Measurements from ENCODE around the gene TNFRSF9.

The TNFRSF9 gene

GRCh38 chr1:7915826-7916500 is 24.7 kb downstream of the TNFRSF9 start:
- DNase-seq, result no peak

GRCh38 chr1:7912743-7913557 is 27.7 kb downstream of the TNFRSF9 start:
- DNase-seq, result no peak

DNA sequence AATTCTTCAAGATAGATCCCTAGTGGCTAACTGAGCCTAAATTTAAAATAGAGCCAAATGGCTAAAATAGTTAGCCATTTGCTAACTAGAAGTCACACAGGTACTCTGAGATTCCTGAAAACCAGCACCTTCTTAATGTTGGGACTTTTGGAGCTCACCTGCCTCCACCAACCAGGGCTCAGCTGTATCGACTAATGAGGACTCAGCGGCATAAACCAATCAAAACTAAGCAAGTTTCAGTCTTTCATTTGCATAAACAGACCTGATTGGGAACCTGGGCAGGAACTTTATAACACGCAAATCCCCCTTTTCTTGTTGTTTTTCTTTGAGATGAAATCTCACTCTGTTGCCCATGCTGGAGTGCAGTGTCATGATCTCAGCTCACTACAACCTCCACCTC is 28.5 kb downstream of the TNFRSF9 start:
- no peak for DNase-seq

GRCh38 chr1:7905262-7905661 is 35.4 kb downstream of the TNFRSF9 start:
- DNase-seq, result no peak

DNA sequence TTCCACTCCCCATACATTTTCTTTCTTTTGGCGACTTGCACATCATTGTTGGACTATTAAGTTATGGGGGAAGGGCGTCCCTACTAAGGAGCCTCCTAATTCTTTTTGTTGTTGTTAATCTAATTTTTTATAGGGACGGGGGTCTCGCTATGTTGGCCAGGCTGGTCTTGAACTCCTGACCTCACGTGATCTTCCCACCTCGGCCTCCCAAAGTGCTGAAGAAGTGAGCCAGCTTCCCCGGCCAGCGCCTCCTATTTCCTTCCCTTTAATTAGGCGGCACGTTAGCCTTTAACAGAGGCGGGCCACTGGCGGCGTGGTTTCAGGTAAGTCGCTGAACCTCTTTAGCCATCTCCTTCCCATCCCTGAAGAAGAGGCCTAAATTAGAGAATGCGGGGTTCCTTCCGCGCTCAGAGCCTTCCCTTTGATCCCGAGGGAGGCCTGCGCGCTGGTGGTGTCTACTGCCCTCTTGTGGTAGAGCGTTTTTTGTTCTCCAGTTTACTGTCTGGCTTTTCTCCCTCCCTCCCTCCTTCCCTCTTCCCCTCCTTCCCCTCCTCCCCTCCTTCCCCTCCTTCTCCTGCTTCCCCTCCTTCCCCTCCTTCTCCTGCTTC is 38.1 kb downstream of the TNFRSF9 start:
- peak; percentile 73 for DNase-seq

DNA sequence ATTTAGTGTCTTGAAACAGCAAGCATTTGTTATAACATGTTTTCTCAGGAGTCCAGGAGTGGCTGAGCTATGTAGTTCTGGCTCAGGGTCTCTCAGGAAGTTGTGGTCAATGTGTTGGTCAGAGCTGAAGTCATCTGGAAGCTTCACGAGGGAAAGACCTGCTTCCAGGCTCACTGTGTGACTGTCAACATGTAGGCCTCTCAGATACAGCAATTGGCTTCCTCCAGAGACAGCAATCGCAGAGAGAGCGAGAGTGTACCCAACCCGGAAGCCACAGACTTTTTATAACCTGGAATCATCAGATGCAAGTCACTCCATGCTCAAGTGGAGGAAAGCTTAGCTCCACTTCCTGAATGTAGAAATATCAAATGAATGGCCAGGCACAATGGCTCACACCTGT is 40.9 kb downstream of the TNFRSF9 start:
- no peak for DNase-seq

GRCh38 chr1:7898962-7899361 is 41.7 kb downstream of the TNFRSF9 start:
- DNase-seq, result no peak

- no peak for DNase-seq
These were observed 43.6 kb downstream of the TNFRSF9 start for GRCh38 chr1:7896994-7897393.

- DNase-seq, result no peak
These were observed 47.0 kb downstream of the TNFRSF9 start for GRCh38 chr1:7893529-7894180.

DNA sequence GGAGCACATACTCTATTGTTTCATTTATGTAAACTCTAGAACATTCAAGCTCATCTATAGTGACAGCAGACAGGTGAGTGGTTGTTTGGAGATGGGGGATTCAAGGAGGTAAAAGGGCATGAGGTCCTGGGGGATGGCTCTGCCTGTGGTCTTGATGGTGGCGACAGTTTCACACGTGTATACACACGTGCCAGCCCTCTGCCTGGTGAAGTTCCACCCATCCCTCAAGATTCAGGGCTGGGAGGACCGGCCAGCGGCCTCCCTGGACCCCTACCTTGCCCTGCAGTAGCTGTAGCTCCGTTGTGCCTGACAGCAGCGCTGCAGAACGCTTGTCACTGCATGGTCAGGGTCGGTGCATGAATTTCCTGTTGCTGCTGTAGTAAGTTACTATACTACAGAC is 48.8 kb downstream of the TNFRSF9 start:
- DNase-seq, result no peak

DNA sequence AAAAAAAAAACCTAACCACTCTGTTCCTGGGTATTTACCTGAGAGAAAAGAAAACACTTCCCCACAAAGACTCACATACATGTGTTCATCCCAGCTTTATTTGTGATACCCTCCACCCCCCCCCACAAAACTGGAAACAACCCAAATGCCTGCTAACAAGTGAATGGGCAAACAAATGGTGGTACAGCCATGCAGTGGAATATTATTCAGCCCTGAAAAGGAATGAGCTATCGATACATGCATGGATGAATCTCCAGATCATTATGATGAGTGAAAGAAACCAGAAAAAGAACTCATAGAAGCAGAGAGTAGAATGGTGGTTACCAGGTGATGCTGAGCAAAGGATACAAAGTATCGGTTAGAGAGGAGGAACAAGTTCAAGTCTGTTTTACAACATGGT is 49.8 kb downstream of the TNFRSF9 start:
- DNase-seq, result no peak

DNA sequence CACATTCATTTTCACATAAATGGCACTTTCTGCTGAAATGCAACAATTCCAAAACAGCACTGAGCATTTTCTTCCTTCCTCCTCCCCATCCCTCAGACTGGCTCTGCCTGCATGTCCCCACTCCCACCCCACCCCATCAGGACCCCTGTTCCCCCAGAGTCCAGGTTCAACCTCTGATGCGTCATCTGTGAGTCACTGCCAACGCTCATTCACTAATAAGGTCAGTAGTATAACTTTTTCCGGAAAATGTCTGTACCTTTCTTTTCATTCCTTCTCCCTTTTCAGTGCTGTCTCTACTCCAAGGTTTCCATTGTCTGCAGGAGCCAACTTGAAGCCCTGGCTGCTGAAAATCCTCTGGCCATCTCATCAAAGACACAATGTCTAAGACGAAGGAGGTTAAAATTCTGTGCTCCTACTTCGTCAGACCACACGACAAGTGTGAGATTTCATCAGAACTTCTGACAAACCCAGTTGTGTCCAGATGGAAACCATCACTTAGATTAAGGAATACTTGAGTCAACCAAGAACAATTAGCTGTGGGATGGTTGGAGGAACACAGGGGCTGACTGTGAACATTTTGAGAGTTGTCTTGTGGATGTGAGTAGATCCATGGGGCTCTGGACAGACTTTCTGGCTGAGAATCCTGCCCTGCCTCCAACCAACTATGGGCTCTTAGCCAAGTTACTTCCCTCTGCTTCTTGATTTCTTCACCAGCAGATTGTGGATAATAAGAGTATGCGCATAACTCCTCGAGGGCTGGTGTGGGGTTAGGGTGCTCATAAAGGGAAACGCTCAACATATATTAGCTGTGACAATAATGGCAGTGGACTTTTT is 52.2 kb downstream of the TNFRSF9 start:
- no peak for DNase-seq

DNA sequence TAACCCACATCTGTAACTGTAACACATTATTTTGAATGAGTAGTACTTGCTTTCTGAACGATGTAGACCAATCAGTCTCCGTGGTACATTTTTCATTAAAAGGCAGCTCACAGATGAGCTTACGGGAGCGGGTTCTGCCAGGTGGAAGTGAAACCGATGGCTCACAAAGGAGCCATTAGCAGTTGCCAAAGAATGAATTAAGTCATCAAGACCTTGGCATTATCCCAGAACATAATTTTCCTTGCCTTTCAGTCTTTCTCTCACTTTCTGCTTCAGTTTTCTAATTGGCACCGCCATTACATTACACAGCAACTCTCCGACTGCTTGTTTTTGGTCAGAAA is 54.3 kb downstream of the TNFRSF9 start:
- peak; percentile 94 for DNase-seq

DNA sequence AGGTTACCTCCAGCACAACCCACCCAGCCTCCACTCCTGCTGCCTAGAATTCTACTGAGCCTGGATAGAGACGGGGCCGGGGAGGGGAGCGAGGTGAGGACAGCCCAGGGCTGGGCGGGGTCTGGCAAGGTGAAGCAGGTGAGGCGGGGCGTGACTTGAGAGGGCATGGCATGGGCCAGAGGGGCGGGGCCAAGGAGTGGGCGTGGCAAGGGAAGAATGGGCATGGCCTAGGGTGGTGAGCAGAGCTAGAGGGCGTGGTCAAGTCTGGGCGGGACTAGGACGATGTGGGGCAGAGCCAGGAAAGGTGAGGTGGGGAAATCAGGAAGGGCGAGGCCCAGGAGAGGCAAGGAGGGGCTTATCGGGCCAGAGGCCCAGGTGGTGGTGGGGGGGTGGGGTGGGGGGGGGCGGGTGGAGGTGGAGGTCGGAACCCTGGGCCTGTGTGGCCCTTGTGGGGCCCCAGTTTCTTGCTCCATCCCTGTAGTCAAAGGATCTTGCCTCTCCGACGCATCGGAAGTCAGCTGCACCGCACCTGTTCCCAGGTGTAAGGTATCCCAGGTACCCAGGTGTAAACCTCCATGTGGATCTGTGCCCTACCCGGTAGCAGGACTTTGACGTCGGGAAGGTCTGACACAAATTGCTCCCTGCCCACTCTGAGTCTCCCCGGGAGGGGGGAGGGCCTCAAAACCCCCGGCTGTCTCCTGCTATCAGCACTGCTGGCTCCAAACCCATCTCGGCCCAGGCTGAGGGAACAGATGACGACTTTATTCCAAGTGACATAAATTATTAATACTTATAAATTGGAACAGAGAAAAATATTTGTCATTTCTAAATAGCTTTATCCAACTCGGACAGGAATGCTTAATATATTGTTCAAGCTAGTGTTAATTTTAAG is 54.9 kb downstream of the TNFRSF9 start:
- peak; percentile 69 for DNase-seq

GRCh38 chr1:7884757-7885156 is 55.9 kb downstream of the TNFRSF9 start:
- DNase-seq, result no peak

- DNase-seq, result no peak
These were observed 61.4 kb downstream of the TNFRSF9 start for GRCh38 chr1:7879228-7879627.

GRCh38 chr1:7878027-7878426 is 62.6 kb downstream of the TNFRSF9 start:
- DNase-seq, result no peak

GRCh38 chr1:7873801-7874795 is 66.5 kb downstream of the TNFRSF9 start:
- DNase-seq, result no peak

DNA sequence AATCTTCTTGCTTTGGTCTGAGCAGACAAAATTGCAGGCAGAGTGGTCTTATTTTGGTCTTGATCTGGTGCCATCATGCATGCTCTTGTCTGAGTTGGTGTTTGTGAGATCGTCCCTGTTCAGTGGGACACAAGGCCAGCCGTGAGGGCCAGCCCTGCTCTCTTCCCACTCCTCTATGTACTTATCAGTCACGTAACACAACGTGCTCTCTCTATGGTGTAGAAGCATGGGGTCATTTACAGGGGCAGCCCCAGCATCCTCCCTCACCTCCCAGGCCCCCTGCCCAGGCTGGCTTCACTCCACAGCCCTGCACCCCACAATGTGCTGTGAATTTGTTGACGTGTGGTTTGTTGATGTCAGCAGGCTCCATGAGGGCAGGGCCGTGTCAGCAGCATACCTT is 69.5 kb downstream of the TNFRSF9 start:
- no peak for DNase-seq

DNA sequence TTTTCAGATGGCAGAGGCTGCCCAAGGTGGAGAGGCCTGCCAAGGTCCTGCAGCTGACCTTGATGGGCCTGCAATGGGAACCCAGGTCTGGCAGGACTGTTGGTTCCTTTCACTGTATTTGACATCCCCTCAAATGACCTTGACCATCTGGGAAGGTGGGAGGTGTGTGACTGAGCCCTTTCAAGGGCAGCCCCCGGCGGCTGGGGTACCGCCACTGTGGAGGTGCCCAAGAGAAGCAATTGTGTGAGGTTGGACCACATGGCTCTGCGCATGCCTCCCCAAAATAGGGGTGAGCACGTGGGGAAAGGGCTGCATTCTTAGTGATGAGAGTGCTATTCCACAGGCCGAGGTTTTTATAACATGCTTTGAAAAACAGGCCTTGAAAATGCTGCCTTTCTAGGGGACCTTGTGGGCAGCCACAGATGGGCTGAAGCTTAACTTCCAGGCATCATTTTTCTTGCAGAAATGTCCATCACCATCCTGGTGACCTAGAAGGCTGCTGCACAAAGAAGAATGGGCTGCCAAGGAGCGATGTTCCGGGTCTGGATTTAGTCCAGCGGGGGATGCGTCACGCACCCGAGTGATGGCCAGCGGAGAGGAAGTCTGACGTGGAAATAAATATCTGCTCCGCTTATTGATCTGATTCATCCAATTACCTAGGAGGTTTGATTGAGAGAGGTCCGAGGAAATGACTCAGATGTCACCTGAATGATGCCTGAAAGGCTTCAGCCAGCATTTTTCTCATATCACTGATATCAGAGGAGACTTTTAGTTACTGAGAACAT is 71.3 kb downstream of the TNFRSF9 start:
- DNase-seq, result no peak

Measured in NCI-H1105 (cell line).